ENCODE results near the gene MYRIP.

Gene MYRIP

DNA sequence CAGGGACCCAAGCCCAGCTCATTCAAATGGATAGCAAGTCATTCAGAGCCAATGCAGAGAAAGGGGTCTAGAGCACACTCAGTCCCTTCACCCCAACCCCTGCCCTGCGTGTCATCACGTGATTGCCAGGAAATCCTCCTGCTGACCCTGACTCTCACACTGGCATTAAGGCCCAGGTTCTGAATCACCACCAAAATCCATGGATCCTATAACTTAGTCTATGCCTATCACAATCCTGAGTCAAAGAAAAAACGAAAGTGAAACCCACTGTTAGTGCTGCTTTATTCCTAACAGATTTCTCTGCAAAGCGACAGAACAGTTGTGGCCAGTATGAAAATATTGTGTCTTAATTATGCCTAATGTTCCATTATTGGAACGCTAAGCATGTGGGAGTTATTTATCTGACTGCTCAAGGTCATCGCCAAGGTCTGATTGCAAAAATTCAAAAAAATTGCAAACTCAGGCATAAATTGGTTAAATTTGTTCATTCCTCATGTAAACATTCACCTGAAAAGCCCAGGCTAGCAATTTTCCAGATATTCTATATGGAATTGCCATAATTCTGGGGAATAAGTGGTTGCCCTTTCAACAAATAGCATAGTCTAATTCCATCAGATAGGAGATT lies 391.4 kb downstream of the MYRIP start:
- DNase-seq: no peak

DNA sequence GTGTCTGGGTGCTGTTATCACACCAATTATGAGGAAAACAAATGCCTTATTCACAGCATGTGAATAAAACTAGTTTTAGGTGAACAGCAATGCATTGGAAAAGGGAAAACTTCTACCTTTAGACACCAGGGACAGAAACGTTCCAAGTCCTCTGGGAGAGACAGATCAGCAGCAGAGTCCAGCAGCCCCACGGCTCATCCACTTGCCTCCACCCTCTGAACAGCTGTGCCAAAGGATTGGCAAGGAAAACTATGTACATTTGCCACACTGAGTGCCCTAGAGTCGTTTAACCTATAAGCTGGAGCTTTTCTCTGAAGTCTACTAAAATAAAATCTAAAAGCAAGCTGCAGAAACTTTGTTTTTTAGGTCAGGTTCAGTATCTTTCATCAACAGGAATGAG lies 392.4 kb downstream of the MYRIP start:
- no peak for DNase-seq

DNA sequence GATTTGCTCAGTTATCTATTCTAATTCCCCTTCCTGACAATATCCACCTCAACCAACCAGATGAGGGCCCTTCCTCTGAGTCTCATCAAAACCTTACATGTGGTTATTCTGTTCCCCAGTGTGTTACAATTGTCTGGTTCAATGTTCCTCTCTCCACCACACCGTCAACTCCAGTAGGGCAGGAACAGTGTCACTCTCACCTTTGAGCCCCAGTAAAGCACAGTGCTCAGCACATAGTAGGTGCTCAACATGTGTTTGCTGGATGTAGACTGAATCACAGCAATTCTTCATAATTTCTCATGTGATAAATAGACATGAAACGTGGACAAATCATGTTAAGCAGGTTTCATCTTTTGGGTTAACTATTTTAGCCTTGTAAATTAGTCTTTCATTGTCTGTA lies 397.1 kb downstream of the MYRIP start:
- no peak for DNase-seq

DNA sequence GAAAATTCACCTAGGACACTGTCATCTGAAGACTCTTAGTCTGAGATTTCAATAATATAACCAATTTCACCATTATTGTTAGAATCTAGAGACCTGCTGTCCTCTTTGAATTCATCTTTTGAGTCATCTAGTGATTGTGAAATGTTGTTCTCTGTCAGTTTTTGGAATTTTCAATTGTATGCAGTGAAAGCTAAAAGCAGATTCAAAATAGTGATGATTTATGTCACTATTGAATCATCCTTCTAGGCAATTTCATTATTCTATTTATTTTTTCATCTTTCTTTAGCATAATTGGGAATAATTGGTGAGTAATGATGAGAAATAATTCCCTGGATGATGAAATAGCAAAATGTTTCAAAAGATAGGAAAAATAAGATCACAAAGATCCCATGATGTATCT lies 398.4 kb downstream of the MYRIP start:
- no peak for DNase-seq

DNA sequence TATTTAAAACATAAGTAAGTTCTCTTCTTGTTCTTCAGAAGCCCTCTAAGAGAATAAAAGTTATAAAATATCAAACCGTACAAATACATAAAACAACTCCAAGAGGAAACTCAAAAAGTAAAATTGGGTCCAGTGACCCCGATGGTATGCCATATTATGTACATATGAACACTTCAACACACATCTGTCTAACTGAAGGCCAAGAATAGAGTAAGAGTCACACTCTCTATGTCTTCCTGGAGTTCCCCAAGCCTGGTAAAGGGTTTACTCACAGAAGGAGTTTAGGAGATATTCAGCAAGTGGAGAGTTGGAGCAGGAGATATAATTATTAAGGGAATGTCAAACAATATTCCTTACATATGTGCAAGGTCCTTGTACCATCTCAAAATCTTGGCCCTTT lies 398.8 kb downstream of the MYRIP start:
- DNase-seq: no peak

DNA sequence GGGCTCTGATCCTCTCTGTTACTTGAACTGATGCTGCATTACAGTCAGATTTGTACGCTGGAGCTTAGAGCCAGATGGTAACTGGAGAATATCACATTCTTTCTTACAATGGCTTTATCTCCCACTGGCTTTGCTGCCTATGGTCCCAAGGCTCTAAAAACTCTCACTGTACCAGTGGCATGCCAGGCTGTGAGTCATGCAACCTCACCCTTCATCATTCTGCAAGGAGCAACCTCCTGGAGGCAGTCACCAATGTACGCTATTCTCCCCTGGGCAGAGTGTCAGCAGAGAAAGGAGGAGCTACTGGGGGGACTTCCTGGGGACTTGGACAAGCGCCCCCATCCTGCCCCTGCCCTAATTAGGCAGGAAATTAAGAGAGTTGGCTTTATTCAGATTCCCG lies 402.2 kb downstream of the MYRIP start:
- DNase-seq: no peak

DNA sequence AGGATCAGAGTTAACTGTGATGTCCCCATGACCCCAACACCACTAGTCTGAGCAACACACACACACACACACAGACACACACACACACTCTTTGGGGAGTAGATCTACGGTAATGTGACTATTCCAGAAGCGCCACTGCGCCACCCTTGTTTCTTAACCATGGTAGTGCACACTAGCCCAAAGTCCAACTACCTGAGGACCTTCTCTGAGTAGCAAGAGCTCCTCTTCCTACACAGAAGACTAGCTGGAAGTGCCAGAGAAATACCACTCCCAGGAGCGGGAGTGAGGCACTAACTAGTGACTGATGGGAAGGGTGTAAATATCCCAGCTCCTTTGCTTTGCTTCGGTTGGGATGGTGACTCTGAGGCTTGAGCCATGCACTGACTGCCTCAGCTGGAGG lies 404.1 kb downstream of the MYRIP start:
- no peak for DNase-seq

DNA sequence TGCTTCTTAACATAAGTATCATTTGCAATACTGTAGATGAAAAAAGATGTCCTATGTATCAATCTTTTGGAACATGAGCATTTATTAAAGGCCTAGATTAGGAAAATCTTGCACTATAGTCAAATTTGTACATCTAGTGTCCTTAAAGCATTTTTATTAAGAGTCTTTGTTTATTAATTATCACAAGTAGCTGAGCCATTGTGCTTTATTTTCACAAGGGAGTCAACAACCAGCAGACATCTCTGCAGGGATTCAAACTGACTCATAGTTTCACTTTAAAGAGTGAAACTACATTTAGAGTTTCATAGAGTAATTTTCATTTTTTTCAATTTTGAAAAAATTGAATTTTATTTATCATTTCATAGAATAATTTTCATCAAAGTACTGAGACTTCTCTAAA lies 405.6 kb downstream of the MYRIP start:
- no peak for DNase-seq

DNA sequence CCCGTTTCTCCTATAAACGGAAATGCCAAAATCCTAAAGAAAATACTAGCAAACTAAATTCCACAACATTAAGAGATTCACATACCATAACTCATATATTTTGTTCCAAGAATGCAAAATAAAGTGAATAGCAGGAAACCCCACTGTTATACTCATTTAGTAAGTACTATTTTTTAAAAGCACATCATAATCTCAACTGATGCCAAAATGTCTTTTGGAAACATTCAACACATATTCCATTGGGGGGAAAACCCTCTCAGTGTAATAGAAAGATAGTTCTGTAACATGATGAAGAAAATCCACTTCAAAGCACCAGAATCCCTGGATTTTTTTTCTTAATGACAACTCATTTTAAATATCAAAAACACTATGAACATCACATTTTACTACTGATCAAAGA lies 407.1 kb downstream of the MYRIP start:
- no peak for DNase-seq

DNA sequence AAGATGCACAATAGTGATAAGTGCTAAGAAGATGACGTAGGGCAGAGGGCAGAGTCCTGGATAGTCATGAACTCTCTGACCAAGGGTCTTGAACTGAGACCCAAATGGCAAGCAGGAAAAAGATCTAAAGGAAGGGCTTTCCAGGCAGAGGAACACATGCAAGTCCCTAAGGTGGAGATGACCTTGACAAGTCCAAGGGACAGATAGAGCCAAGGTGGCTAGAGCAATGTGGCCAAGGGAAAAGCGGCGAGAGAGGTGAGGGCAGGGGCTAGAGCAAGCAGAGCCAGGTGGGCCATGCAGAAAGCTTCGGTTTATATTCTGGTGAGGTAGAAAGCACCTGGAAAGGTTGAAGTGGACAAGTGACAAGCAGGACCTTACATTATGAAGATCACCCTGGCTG lies 414.4 kb downstream of the MYRIP start:
- no peak for DNase-seq

DNA sequence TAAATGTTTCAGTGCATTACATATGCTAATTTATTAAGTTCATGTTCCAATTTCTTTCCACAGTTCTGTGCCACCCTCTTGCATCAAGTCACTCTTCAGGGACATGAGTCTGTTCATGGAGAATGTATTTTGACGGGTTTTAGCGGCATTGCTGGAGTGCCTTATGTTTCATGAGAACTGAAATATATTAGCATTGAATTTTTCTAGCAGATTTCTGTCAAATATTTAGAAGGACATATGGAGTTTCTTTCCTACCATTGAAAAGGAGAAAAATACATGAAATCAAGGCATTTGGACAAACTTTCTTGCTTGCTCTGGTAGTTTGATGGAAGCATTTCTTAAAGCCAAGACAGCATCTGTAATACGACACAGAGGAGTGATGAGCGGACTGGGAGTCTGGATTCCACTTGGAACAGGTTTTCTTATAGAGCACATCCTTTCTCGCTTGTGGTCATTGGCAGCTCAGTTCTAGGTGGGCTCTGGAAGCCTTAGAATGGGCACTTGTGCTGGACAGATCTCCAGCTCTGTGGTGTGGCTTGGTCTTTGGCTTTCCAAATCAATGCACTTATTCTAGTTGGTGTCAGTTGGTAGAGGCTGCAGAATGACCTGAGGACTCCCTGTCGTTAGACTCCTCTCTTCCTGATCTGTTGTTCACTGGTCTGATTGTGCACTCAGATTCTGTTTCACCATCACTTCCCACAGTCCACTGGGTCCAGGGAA lies 415.5 kb downstream of the MYRIP start:
- DNase-seq: no peak

DNA sequence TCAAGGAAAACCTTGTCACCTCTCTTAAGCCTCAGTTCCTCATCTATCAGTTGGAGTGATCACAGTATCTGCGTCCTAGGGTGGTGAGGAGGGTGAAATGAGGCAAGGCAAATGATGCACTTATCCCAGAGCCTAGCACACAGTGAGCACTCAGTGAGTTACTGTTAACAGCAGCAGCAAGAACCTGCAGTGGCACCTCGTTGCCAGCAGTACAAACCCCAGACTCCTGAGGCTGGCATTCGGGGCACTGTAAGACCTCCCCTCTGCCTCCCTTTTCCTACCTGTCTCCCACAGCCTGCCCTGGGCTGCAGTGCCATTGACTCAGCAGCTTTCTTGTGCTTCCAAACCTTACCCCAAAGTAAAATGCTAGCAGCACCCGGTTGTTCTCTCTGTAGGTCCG lies 417.2 kb downstream of the MYRIP start:
- DNase-seq: no peak

DNA sequence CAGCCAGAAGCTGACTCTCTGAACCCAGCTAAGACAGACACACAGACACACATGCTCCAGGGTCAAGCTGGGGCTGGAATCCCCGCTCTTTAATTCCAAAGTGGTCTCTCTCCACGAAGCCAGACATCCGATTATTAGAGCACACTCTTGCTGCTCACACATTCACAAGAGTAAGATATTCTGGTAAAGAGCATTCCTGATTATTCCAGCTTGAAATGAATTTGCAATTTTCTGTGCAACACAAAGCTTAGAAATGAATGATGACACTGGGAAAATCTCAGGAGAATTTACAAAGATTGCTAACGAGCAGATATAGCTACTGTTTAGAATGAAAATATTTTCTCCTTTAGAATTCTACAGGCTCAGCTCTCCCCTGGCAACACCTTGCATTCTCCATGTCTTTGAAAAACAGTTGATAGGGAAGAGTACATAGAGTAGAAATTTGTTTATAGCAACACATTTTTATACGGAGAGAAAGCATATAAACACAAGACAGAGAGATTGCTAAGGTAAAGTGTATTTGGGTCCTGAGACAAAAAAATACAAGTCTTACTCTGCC lies 419.5 kb downstream of the MYRIP start:
- DNase-seq: no peak

DNA sequence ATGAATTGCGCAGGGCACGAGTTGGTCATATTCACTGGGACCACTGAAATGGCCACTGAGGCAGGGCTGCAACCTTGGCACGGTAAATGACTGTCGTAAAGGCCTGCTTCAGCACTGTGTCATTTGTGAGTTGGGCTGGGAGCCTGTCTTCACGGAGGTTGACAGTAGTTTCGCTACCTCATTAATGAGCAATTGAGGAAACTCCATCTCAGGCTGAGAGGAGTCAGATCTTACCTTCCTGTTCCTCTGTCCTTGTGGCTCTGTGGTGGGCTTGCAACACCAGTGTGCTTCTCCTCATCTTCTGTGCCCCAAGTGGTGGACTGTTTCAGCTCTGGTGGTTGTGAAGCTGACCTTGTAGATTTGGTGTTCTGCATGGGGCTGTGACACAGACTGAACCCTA lies 420.0 kb downstream of the MYRIP start:
- no peak for DNase-seq

DNA sequence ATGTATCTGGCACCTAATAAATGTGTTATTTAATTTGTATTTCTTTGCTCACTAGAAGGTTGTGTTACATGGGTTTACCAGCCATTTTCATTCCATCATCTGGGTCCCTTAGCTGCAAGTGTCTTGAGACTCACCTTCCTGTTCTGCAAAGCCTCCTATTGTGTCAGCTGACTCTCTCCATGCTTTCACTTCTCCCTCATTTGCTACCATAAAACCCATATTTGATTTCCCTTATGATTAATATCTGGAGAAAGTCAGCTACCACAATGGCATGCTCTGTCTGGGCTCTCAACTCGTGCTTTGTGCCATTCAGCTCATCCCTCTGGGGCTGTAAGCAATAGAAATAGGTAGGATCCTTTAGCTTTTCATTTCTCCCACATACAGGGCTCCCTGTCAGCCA lies 420.6 kb downstream of the MYRIP start:
- no peak for DNase-seq

DNA sequence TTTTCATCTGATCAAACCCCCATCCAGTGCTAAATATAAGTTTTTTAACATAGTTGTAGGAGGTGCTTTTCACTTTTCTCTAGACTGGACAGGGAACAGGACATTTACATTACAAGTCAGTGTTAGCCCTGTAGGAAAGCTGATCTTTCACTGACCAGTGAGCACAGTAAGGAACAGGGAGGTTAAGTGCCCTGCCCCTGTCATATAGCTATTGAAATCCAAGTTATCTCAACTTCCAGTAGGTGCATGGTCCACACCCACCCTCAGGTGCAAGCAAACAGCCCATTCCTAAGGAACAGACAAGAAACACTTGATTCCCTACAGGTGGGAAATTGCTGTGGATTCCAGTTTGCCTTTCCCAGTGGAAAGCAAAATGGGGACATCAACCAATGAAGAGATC lies 421.0 kb downstream of the MYRIP start:
- no peak for DNase-seq

DNA sequence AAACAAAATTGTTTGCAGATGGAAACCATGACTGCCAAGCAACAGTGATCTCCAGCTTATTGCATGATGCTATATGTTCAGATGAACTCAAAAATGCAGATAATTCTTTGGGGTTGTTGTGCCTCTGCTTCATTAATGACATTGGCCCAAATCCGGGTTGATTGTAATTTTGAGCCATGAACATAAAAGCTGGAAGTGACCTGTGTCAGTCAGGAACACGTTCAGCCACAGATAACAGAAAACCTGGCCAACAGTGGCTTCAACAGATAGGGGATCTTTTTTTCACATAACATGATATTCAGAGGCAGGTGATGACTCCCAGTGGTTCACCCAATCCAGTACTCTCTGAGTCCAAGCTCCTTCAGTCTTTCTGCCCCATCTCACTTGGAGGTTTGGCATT lies 423.2 kb downstream of the MYRIP start:
- DNase-seq: no peak

DNA sequence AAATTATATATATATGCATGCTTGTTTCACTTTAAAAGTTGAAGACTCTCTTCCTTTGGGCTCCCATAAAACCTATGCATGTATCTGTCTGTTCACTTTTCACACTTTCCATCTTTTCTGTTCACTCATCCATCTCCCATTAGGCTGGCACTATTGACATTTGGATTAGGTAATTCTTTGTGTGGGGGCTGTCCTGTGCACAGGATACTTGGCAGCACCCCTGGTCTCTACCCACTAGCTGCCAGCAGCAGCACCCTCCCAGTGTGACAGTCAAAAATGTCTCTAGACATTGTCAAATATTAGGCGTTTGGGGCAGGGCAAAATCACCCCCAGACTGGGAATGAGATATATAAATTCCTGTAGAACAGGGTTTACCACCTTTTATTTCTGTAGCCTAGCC lies 427.8 kb downstream of the MYRIP start:
- DNase-seq: no peak

DNA sequence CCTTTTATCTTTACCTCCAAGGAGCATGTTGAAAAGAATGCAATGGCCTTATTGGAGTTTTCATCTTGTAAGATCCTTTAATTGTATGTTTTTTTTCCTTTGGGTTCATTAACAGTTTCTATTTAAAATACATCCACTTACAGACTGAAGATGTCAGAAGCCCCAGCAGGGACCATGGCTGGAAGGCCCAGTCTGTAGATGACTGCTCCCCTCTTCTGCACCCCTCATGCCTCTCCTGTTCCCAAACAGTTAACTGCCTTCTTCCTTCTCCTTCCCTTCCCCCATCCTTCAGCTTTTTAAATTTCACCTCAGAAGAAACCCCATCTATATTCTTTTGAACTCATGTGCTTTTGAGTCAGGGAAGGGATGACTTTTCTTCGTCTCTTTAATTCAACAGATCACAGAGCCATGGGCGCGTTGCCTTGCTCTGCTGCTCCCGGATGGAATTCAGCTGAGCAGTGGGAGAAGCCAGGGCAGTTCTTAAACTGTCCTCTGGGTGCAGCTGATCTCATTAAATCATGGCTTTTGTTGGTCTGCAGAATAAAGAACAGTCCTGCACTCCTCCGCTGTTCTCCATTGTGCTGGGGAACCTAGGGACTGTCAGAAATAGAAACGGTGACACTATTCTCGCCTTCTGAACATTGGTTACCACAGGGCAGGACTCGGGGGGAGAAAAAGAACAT lies 428.6 kb downstream of the MYRIP start:
- DNase-seq: no peak

DNA sequence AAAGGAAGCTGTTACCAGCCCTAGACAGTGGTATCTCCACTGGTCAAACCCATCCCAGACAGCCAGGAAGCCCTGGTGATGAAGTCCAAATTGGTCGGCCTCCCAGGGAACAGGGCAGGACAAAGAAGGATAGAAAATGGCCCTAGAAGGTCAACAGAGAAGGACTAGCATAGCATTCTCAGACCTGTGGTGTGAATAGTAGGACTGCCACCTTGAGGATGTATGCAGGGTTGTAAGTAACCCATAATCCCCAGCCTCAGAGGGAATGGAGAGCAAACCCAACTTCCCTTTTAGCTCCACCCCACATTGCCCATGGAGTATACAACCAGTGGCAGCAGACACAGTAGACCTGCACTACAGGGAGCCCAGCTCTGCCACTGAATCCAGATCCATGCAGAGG lies 431.5 kb downstream of the MYRIP start:
- no peak for DNase-seq

DNA sequence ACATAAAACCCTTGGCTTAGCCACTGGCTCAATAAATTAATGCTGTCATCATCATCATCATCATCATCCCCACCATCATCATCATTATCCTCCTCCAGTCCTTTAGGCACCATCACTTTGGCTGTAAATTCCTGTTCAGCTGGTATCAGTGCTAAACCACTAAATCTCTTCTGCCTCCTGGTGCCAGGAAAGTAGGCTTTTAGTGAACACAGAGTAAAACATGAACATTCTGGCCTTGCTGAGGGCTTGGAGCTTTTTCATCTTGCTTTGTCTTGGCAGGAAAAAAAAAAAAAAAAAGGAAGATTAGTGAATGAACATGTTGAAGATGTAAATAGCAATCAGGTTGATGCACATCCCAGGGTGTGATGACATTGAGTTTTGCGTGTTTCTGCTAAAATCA lies 432.8 kb downstream of the MYRIP start:
- DNase-seq: no peak

DNA sequence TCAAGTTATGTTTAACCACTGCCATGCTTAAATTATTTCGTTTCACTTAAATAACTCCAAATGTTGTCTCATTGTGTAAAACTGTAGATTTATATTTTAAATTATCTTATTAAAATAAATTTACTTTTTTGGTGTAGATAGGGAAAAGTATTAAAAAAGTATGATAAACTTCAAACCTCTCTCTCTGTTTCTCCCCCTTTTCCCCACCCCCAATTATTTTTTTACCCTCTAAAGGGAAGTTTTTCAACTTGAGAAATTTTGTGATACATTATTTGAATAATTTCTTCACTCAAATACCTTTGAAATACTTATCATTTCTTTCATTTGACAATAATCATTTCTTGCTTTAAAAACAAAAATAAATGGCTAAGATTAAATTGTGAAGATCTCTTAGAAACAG lies 433.2 kb downstream of the MYRIP start:
- DNase-seq: no peak

DNA sequence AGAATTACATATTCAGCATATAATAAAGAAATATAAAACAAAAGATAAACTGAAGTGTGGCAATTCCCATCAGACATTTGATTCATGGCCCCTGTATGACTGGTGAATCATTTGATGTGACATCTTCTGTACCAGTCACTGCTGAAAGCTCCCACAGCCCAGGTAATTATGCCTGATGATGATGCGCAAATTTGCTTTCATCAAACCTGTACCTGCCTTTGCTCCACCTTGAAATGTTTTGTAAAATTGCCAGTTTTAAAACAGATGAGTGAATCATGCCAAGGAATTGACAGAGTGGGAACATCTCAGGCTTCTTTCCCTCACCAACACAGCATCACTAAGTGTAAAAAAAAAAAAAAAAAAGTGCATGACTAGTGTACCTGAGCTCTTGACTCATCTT lies 433.6 kb downstream of the MYRIP start:
- DNase-seq: no peak

DNA sequence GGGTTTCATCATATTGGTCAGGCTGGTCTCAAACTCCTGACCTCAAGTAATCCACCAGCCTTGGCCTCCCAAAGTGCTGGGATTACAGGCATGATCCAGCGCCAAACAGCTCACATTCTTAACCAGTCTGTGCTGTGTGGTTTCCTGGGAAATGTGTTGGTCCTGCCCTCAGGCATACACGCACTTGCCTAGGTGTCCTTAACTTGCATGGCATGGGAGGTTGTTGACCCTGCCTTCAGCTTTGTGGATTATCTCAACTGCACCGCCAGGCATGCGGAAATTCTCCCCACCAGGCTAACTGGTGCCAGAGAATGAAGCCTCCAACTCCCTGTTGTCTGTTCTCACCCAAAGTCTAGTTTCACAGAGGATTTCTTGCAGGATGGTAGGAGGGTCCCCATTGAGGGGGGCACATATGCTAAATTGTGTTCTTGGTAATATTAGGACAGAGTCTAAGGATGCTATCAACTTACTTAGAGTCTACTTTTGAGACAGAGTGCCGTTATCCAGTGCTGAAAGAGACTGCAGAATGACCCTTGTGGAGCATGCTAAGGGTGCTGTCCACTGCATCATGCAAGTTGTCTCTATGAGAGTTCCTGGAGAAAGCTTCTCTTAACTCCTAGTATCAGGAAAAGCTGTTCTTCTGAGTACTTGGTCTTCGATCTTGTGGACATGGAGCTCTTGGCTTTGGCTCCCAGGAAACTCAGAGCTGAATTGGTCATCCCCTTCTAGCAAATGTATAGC lies 438.5 kb downstream of the MYRIP start:
- no peak for DNase-seq
